Upper lobe of left lung (tissue), 6 donors: Measurements from ENCODE around the gene ABHD8. TPM values are rescaled to one million over a fixed set of nuclear protein-coding genes. Genes with fewer than 3 reads are reported as not detected.

Experiments used
- ATAC-seq, 2 donors: fragments of 200-7000 bp; cut with Tn5 transposase; one replicate each; pipeline ENCODE4 v1.9.1; 2022; ENCODE audit warnings: mild to moderate bottlenecking in 2 of 2, moderate library complexity in 2 of 2; ENCODE audit not compliant: low FRiP score in 2 of 2
- DNase-seq, 2 donors: peaks; one replicate each; pipeline ENCODE4 v3.0.0-alpha.2; 2019 to 2020
- H3K27ac ChIP-seq, 4 donors: fragments of 200-600 bp; sonication (generic); one replicate each; pipeline ENCODE4 v1.5.1; 2016 to 2019
- H3K27me3 ChIP-seq, 4 donors: fragments of 200-600 bp; sonication (generic); one replicate each; pipeline ENCODE4 v1.5.1; 2017 to 2019
- H3K36me3 ChIP-seq, 4 donors: fragments of 200-600 bp; sonication (generic); one replicate each; pipeline ENCODE4 v1.5.1; 2016 to 2019
- H3K4me1 ChIP-seq, 4 donors: fragments of 200-600 bp; sonication (generic); one replicate each; pipeline ENCODE4 v1.5.1; 2018 to 2019
- H3K4me3 ChIP-seq, 4 donors: fragments of 200-600 bp; sonication (generic); one replicate each; pipeline ENCODE4 v1.5.1; 2017 to 2019; ENCODE audit warnings: mild to moderate bottlenecking in 2 of 4, moderate library complexity in 1 of 4
- H3K9me3 ChIP-seq, 4 donors: fragments of 200-600 bp; sonication (generic); one replicate each; pipeline ENCODE4 v1.5.1; 2018 to 2019
- CTCF ChIP-seq, 6 experiments: fragments of 450-650 bp in 4 of 6; fragments of 200-600 bp in 2 of 6; sonication (generic) in 2 of 6; IDR thresholded peaks; one replicate each; pipeline ENCODE4 v1.5.1; 2016 to 2019; ENCODE audit warnings: antibody characterized with exemption in 6 of 6
- EP300 ChIP-seq, 4 donors: sonication (generic); formaldehyde crosslinking; IDR thresholded peaks; one replicate each; pipeline ENCODE4 v1.5.1; 2017; ENCODE audit warnings: antibody characterized with exemption in 4 of 4, control low read depth in 2 of 4
- POLR2A ChIP-seq, 4 donors: fragments of 450-650 bp; IDR thresholded peaks; one replicate each; pipeline ENCODE4 v1.5.1; 2016 to 2017; ENCODE audit warnings: antibody characterized with exemption in 4 of 4, mild to moderate bottlenecking in 2 of 4
- POLR2AphosphoS5 ChIP-seq, 2 donors: sonication (generic); formaldehyde crosslinking; IDR thresholded peaks; one replicate each; pipeline ENCODE4 v1.5.1; 2017; ENCODE audit warnings: antibody characterized with exemption in 2 of 2
- WGBS, 2 donors: methylation state at CpG; one replicate each; pipeline ENCODE4 v1.1.5; 2017 to 2018; 5-methylcytosine and 5-hydroxymethylcytosine counted together
- total RNA-seq, 6 donors: library from RNA; depleted of rRNA in 4 of 6; stranded (reverse); fragments of >200 nt in 4 of 6; gene quantifications; one replicate each; pipeline versions ENCODE4 v1.1.0 to v1.2.1, GENCODE V29; 2016 to 2021
- donor health status: DM: no; HTN: no; CAD: no; lungs with moderate emphysema.
- donor health status: DM: no; HTN: yes; CAD: no; lungs with severe emphysema.

The ABHD8 gene
- total RNA-seq, 6 donors from 2014 or later, result 19.7 to 23.4 (median 21.2) TPM

DNA sequence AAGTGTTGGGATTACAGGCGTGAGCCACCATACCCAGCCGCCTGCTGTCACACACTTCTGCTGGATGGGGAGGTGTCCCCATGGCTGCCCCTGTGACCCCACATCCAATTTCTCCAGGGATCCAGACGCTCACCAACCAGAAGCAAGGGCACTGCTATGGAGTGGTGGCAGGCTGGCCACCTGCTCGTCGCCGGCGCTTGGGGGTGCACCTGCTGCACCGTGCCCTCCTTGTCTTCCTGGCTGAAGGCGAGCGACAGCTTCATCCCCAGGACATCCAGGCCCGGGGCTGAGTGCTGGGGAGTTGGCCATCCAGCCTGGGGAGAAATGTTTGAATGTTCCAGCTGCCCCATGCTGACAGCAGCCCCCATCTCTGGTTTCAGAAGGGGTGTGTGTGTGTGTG lies 17.0 kb downstream of the ABHD8 start:
- ATAC-seq (no peak), DNase-seq (peak in 1 of 2 donors; percentile 54)
- Histone ChIP-seq H3K4me1 (peaks cover 16 to 23% (median 17%) of the 10 kb centered on the region in 4 donors), H3K4me3 (no peak overlapping the region), H3K9me3 (no peaks in the 10 kb centered on the region), H3K27me3 (peaks cover 0 to 13% (median 5%) of the 10 kb centered on the region in 4 donors), H3K36me3 (no peaks in the 10 kb centered on the region), H3K27ac (no peak overlapping the region)
- WGBS, 2 donors, result 95 to 98% methylated on average over 11 of the region's 11 CpGs
- no peak for TF ChIP-seq CTCF (IDR thresholded peaks at IDR 0.05)
- no peak for TF ChIP-seq POLR2AphosphoS5 (IDR thresholded peaks at IDR 0.05)
- no peak for TF ChIP-seq EP300 (IDR thresholded peaks at IDR 0.05)
- no peak for TF ChIP-seq POLR2A (IDR thresholded peaks at IDR 0.05)

GRCh38 chr19:17285415-17286135 lies 17.6 kb downstream of the ABHD8 start:
- peaks cover 17 to 26% (median 18%) of the 10 kb centered on the region in 4 donors for H3K4me1 ChIP-seq
- no peak for ATAC-seq

DNA sequence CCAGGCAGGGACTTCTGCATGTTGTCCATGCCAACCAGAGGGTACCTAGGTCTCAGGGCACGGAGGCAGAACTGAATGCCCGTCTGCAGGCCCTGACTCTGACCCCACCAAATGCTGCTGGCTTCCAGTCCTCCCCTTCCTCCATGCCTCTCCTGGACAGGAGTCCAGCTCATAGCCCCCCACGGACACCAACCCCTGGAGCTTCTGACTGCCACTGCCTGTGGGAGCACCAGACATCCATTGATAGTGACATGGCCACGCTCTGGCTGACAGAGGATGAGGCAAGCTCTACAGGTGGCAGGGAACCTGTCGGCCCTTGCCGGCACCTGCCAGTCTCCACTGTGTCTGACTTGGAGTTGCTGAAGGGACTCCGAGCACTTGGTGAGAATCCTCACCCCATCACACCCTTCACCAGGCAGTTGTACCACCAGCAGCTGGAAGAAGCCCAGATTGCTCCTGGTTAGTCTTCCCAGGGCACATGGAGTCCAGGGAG lies 19.7 kb downstream of the ABHD8 start:
- Histone ChIP-seq H3K4me1 (peaks cover 15 to 19% (median 17%) of the 10 kb centered on the region in 4 donors), H3K4me3 (no peak overlapping the region), H3K27me3 (peaks cover 0 to 17% (median 5%) of the 10 kb centered on the region in 4 donors), H3K9me3 (no peaks in the 10 kb centered on the region), H3K27ac (no peak overlapping the region), H3K36me3 (peaks cover 0 to 7% (median 3%) of the 10 kb centered on the region in 4 donors)
- no peak for ATAC-seq
- DNase-seq, result no peak
- 89 to 100% methylated on average over 3 to 6 of the region's 7 CpGs for WGBS, 2 donors
- no peak for TF ChIP-seq EP300 (IDR thresholded peaks at IDR 0.05)
- no peak for TF ChIP-seq CTCF (IDR thresholded peaks at IDR 0.05)
- no peak for TF ChIP-seq POLR2AphosphoS5 (IDR thresholded peaks at IDR 0.05)
- no peak for TF ChIP-seq POLR2A (IDR thresholded peaks at IDR 0.05)

More at GRCh38 chr19:17285415-17286135, 17.6 kb downstream of the ABHD8 start:
- H3K27ac ChIP-seq, result no peak overlapping the region
- peaks cover 0 to 17% (median 5%) of the 10 kb centered on the region in 4 donors for H3K27me3 ChIP-seq
- no peaks in the 10 kb centered on the region for H3K9me3 ChIP-seq
- DNase-seq, result no peak
- 86 to 92% methylated on average over 18 of the region's 18 CpGs for WGBS, 2 donors
- H3K4me3 ChIP-seq, result no peak overlapping the region
- no peaks in the 10 kb centered on the region for H3K36me3 ChIP-seq
- no peak for TF ChIP-seq EP300 (IDR thresholded peaks at IDR 0.05)
- no peak for TF ChIP-seq POLR2A (IDR thresholded peaks at IDR 0.05)

DNA sequence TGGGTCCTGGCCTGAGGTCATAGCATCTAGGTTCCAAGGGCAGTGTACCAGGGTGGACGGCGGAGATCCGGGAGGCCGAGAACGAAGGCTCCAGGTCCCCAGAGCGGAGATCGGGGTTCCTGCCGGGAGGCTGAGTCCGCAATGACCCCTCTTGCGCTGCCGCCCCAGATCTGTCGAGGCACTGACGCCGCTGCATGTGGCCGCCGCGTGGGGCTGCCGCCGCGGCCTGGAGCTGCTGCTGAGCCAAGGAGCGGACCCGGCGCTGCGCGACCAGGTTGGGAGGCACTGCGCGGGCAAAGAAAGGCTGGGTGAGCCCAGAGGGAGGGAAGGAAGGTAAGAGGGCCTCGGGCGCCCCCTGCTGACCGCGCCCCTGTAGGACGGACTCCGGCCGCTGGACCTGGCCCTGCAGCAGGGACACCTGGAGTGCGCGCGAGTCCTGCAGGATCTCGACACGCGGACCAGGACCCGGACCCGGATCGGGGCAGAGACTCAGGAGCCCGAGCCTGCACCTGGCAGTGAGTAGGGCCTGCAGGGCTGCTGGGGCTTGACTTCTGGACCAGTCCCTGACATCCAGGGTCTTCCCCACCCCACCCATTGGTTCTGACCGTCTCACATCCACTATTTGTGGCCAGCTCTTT lies 20.6 kb downstream of the ABHD8 start:
- Histone ChIP-seq H3K27ac (no peak overlapping the region), H3K4me3 (peak overlapping the region in 3 of 4 donors; percentile 32 to 54 (median 50)), H3K27me3 (peaks cover 0 to 17% (median 5%) of the 10 kb centered on the region in 4 donors), H3K36me3 (peaks cover 0 to 15% (median 8%) of the 10 kb centered on the region in 4 donors), H3K9me3 (no peaks in the 10 kb centered on the region), H3K4me1 (peaks cover 15 to 19% (median 17%) of the 10 kb centered on the region in 4 donors)
- WGBS, 2 donors, result 13 to 24% methylated on average over 4 to 8 of the region's 45 CpGs
- TF ChIP-seq CTCF (IDR thresholded peaks at IDR 0.05), result peak; percentile 92 to 98 (median 97)
- no peak for TF ChIP-seq POLR2A (IDR thresholded peaks at IDR 0.05)
- TF ChIP-seq EP300 (IDR thresholded peaks at IDR 0.05), result no peak
- TF ChIP-seq POLR2AphosphoS5 (IDR thresholded peaks at IDR 0.05), result no peak
- DNase-seq (peak; percentile 91 to 97), ATAC-seq (peak; percentile 93 to 95)
